ENCODE data around the gene CELF2. TPM values are rescaled to one million over a fixed set of nuclear protein-coding genes. Genes with fewer than 3 reads are reported as not detected.

CELF2 gene
- total RNA-seq, 2 experiments from 2014 or later: 197 to 205 TPM

GRCh38 chr10:11004144-11005077 is 13.3 kb upstream of the CELF2 start:
- ChIA-PET CTCF (no interaction called here), POLR2A (no interaction called here)
- DNase-seq (no peak), ATAC-seq (ENCODE audit: poor library complexity) (no peak)
- Histone ChIP-seq H3K27ac (ENCODE audit: low read depth in 1 of 2, low read length in 2 of 2) (no peak overlapping the region), H3K36me3 (ENCODE audit: insufficient read depth, low read length) (no peaks in the 10 kb centered on the region), H3K4me3 (ENCODE audit: low read length) (no peak overlapping the region), H3K27me3 (ENCODE audit: control insufficient read depth in 1 of 2, insufficient read depth in 2 of 2, low read length in 2 of 2) (peaks cover 12% of the 10 kb centered on the region in 2 experiments), H3K9me3 (ENCODE audit: control insufficient read depth in 1 of 2, insufficient read depth in 1 of 2, low read length in 2 of 2) (no peaks in the 10 kb centered on the region), H3K4me1 (ENCODE audit: insufficient read depth, low read length) (peaks cover 4% of the 10 kb centered on the region)
- Mint-ChIP-seq H3K4me1 (ENCODE audit: low read depth) (peaks cover 12% of the 10 kb centered on the region), H3K9me3 (no peaks in the 10 kb centered on the region), H3K27me3 (peaks cover 43% of the 10 kb centered on the region), H3K27ac (no peak overlapping the region), H3K4me3 (no peak overlapping the region), H3K36me3 (ENCODE audit: low read depth) (no peaks in the 10 kb centered on the region)
- no peak for TF ChIP-seq CTCF (IDR thresholded peaks at IDR 0.05)
- intact Hi-C loops (cut with DNase I, micrococcal nuclease): loop anchor here in 1 of 2 experiments (5.0 kb wide), 1 partner anchor 158 kb away; no protein-coding TSS in a partner anchor

- DNase-seq (no peak), ATAC-seq (ENCODE audit: poor library complexity) (no peak)
- ChIA-PET POLR2A (interaction anchor here (0.7 kb wide), 1 partner anchor 97 kb away, joined by 3 read pairs; no protein-coding TSS in a partner anchor), CTCF (no interaction called here)
- H3K9me3 ChIP-seq (ENCODE audit: control insufficient read depth in 1 of 2, insufficient read depth in 1 of 2, low read length in 2 of 2): no peaks in the 10 kb centered on the region
- Mint-ChIP-seq H3K36me3 (ENCODE audit: low read depth) (no peaks in the 10 kb centered on the region), H3K9me3 (no peaks in the 10 kb centered on the region), H3K27ac (no peak overlapping the region), H3K4me1 (ENCODE audit: low read depth) (peaks cover 22% of the 10 kb centered on the region), H3K4me3 (no peak overlapping the region), H3K27me3 (peaks cover 56% of the 10 kb centered on the region)
- H3K27me3 ChIP-seq (ENCODE audit: control insufficient read depth in 1 of 2, insufficient read depth in 2 of 2, low read length in 2 of 2): peaks cover 12 to 25% of the 10 kb centered on the region in 2 experiments
- H3K4me1 ChIP-seq (ENCODE audit: insufficient read depth, low read length): peaks cover 12% of the 10 kb centered on the region
- no peak overlapping the region for H3K4me3 ChIP-seq (ENCODE audit: low read length)
- intact Hi-C loops (cut with DNase I, micrococcal nuclease): loop anchor here in 1 of 2 experiments (5.0 kb wide), 1 partner anchor 156 kb away; no protein-coding TSS in a partner anchor
- no peaks in the 10 kb centered on the region for H3K36me3 ChIP-seq (ENCODE audit: insufficient read depth, low read length)
- H3K27ac ChIP-seq (ENCODE audit: low read depth in 1 of 2, low read length in 2 of 2): no peak overlapping the region
- TF ChIP-seq CTCF (IDR thresholded peaks at IDR 0.05): no peak
Measured at GRCh38 chr10:11005725-11006427, 11.8 kb upstream of the CELF2 start.

GRCh38 chr10:11006428-11006825 is 11.2 kb upstream of the CELF2 start:
- H3K27me3 Mint-ChIP-seq: peaks cover 58% of the 10 kb centered on the region
- ChIA-PET POLR2A (interaction anchor here (0.7 kb wide), 1 partner anchor 96 kb away, joined by 3 read pairs; no protein-coding TSS in a partner anchor), CTCF (no interaction called here)
- peaks cover 12% of the 10 kb centered on the region for H3K4me1 ChIP-seq (ENCODE audit: insufficient read depth, low read length)
- H3K4me3 ChIP-seq (ENCODE audit: low read length): no peak overlapping the region
- ATAC-seq (ENCODE audit: poor library complexity): no peak
- H3K9me3 Mint-ChIP-seq: no peaks in the 10 kb centered on the region
- no peaks in the 10 kb centered on the region for H3K36me3 Mint-ChIP-seq (ENCODE audit: low read depth)
- no peak overlapping the region for H3K27ac Mint-ChIP-seq
- no peaks in the 10 kb centered on the region for H3K9me3 ChIP-seq (ENCODE audit: control insufficient read depth in 1 of 2, insufficient read depth in 1 of 2, low read length in 2 of 2)
- intact Hi-C loops (cut with DNase I, micrococcal nuclease): loop anchor here in 1 of 2 experiments (5.0 kb wide), 1 partner anchor 156 kb away; no protein-coding TSS in a partner anchor
- DNase-seq: no peak
- no peak overlapping the region for H3K27ac ChIP-seq (ENCODE audit: low read depth in 1 of 2, low read length in 2 of 2)
- H3K27me3 ChIP-seq (ENCODE audit: control insufficient read depth in 1 of 2, insufficient read depth in 2 of 2, low read length in 2 of 2): peaks cover 12 to 26% of the 10 kb centered on the region in 2 experiments
- no peaks in the 10 kb centered on the region for H3K36me3 ChIP-seq (ENCODE audit: insufficient read depth, low read length)
- H3K4me3 Mint-ChIP-seq: no peak overlapping the region
- TF ChIP-seq CTCF (IDR thresholded peaks at IDR 0.05): no peak
- peaks cover 22% of the 10 kb centered on the region for H3K4me1 Mint-ChIP-seq (ENCODE audit: low read depth)
